Activated effector memory CD4-positive, alpha-beta T cell treated with Interleukin-2 at 50 U/mL for 16 hours (primary cell): ENCODE data around the gene ZNF304.
A peak's percentile ranks its signal among the peaks of the same experiment; 100 is the strongest.

Source experiments
- DNase-seq: peaks from one replicate; pipeline ENCODE4 v3.0.0-alpha.2; 2020

Gene ZNF304

DNA sequence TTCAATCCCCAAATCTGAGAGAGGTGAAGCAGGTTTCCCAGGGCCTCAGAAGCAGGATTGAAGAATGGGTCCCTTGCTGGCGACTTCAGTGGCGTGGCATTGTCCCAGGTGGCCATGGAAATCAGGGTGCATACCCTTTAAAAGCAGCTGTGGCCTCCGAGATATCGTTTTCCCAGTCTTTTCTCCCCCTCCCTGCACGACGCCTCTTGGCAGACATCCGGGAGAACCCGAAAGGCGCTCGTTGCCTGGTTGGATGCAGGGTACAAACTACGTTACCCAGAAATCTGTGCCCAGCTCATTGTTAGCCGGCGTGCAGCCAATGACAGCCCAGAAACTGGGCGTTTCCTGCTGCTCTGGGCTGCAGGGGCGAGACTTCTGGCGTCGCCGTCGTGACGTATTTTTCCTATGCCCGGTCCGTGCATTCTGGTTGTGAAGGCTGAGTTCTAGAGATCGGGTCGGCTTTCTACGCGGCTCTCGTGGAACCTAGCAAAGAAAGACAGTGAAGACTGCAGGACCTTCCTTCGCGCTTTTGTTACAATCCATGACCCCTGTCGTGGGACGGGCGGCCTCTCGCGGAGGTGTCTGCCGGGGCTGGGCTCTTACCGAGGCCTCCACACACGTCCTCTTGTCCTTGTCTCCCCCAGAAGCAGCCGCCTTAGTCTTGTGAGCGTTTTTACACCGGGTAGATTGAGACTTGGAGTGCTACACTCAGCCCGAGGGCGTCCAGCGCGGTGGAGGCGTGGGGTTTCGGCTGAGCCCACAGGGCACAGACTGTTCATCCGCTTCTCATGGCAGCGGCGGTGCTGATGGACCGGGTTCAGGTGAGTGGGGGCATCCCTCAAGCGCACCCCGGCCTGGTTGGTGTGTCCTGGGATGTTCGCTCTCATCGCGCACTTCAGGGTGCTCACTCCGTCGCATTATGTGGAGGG lies at the start of gene ZNF304:
TSS of gene ZNF304 (plus strand) at position 395 of the 929 bp plus-strand sequence. CDS start at position 789, 394 bp downstream.
- peak; percentile 72 for DNase-seq

DNA sequence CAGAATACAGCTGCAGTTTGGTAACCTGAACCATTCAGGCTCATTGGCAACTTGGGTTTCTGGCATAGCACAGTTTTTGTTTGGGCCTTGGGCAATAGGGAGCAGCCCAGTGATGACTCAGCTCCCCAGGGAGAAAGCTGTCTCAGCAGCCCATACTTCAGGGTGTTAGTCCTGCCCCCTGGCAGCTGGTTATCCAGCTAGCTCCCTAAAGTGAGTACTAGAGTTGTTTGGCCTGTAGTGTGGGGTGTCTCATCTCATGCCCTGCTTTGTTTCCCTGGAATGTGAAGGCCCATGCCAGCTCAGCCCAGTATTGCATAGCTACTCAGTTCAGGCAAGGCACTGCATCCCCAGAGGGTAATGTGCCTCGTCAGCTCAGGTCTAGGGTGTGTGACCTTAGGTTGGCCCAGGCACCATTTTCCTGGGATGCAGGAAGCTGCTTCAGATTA lies 49.0 kb upstream of the ZNF304 start:
- no peak for DNase-seq

DNA sequence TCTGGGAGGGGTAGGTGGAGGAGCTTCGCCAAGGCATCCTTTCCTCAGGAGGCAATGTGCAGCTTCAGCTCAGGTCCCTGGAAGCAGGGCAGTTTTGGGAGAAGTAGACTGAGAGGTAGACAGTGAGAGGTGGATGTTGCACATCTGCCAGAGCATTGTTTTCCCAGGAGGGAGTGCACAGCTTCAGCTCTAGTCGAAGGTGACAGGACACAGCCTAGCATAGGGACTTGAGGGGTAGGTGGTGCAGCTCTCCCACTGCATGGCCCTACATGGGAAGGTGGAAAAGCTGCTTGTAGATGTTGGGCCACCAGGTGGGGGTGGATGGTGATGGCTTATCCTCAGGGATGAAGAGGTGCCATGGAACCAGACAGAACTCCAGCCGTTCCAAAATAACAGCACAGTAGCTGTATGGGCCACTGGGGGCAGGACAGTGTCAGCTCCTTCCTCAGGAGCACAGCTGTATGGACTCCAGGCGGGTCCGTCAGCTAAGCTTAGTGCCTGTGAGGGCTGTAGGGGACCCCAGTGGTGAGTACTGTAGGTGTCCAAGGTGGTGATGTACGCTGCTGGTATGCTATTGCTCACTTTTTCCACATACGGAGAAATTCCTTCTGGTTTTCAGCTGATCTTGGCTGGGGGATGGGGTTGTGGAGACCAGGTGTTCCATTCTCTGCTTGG lies 48.2 kb upstream of the ZNF304 start:
- DNase-seq = no peak

DNA sequence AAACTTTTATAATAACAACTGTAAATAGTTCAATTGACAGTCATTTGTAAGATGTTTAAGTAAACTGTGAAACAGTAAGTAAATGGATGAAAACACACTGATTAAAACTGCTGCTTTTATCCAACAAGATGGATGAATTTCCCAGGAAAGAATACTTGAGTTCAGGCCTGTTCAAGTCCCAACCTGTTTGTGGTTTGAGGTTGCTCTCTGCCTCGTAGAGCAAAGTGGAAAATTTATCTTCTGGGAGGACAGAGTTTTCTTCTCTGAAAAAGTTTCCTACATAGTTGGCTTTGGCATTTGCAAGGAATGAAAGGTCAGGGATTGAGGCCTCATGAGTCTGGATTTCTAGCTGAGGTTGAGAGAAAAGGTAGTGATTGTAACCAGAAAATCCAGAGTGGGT lies 46.0 kb upstream of the ZNF304 start:
- no peak for DNase-seq

DNA sequence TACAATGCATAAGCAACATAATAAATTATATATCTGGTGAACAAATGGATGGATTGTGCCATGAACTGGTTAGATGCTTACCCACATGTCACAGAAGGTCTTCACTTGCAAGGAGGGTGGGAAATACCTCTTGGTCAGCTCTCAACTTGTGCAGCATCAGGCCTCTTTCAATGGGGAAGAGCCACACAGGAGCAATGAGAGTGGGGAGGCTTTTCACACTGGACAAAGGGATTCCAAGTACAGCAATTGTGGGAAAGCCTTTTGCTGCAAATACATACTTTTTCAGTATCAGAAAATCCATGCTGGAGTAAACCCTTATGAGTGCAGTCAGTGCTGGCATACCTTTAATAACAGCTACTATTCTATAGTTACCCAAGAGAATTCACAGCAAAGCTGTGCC lies 42.6 kb upstream of the ZNF304 start:
- no peak for DNase-seq

DNA sequence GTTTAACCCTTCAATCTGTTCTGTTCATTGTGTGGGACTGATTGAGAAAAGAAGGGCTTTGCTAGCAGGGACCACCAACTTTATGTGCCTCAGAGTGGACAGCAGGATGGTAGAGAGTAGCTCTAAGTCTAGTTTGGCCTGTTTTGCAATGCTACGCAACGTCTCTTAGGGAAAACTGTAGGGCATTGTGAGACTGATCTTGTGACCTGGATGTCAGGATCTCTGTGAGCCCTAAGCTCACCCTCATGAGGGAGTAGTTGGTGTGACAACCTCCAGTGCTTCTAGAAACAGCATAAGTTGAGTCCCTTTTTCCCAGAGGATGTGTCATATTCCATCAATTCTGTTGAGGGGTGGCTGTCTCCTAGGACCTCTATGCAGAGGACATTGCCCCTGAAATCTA lies 40.3 kb upstream of the ZNF304 start:
- no peak for DNase-seq

DNA sequence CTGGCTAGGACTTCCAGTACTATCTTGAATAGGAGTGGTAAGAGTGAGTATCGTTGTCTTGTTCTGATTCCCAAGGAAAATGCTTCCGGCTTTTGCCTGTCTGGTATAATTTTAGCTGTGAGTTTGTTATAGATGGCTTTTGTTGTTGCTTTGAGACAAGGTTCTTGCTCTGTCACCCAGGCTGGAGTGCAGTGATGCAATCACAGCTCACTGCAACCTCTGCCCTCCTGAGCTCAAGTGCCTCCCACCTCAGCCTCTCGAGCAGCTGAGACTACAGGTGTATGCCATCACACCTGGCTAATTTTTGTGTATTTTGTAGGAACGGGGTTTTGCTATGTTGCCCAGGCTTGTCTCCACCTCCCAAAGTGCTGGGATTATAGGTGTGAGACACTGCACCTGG lies 36.9 kb upstream of the ZNF304 start:
- no peak for DNase-seq

DNA sequence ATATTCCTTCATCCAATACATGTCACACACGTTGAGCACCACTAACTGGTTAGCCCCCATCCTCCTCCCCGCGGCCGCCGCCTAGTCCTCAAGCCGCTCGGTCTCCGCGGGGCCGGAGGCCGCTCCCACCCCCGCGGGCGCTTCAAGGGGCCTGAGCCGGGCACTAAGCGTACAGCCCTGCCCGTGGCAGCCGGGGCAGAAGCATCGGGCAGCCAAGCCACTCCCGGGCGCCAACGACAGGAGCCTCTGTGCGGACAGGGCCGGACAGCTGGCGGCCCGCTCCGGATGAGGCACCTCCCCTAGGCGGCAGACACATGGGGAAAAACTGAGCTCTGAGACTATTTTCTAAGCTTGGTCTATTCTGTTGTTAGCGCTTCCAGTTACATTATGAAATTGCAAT lies 33.6 kb upstream of the ZNF304 start:
- DNase-seq = no peak

DNA sequence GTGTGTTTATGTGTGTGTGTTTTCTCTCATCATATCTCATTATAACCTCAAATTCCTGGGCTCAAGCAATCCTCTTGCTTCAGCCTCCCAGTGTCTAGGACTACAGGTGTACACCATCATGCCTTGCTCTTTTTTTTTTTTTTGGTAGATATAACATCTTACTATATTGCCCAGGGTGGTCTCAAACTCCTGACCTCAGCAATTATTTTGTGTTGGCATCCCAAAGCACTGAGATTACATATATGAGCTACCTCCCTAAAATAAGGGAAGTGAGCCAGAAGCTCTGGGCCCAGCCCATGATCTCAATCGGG lies 31.2 kb upstream of the ZNF304 start:
- DNase-seq = no peak

DNA sequence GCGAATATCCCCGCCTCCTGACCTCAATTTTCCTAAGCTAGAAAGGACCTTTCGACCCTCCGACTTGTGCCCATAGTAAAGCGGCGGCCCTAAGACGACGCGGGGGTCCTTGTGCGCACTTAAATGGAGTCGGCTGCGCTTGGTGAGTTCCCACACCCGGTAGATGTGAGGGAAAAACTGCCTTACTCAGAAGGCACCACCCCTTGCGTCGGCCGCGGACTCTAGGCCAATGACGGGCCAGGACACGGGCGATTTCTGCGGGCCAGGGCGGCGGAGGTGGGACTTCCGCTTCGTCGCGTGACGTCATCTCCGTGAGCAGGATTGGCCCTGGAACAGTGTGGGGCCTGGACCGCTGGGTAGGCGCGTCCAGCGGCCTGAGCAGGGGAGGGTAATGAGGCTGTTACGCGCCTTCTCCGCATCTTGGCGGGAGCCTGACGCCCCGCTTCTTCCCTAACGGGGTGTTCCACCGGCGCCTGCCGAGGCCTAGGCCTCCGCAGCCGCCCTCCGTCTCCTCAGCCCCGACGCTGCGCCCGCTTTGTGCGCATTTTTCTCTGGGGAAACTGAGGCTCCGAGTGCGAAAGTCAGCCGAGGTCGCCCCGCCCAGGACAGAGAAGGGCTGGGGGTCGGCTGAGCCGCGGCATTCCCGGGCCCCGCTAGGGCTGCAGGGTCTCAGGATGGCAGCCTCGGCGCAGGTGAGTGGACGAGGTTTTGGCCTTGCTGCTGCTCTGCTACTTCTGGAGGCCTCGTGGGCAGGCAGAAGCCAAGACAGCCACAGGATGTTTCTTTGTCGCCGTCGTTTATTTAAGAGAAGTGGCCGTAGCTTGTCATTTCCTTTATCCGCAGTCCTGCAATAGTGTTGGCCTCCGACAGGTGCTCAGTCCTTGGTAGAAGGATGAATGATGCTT lies 30.6 kb upstream of the ZNF304 start, which contains the start of gene ZNF543:
TSS of gene ZNF543 (plus strand) at position 293 of the 905 bp plus-strand sequence. CDS start at position 675, 382 bp downstream.
- peak; percentile 88 for DNase-seq

DNA sequence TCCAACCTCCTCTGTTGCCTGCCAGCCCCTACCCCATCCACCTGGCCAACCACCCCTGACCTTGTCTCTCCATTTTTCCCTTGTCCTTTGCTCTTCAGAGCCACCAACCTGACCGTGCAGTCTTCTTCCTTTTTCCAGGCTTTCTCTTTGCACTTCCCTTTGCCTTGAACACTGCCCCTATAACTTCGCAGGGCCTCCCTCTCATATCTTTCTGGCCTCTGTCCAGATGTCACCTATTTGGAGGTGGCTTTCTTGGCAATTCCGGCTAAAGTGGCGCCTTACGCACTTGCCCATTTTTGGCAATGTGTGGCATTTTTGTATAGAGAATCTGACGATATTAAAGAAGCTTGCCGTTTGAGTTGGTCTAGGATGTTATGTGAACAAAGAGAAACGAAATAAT lies 30.0 kb upstream of the ZNF304 start:
- no peak for DNase-seq

DNA sequence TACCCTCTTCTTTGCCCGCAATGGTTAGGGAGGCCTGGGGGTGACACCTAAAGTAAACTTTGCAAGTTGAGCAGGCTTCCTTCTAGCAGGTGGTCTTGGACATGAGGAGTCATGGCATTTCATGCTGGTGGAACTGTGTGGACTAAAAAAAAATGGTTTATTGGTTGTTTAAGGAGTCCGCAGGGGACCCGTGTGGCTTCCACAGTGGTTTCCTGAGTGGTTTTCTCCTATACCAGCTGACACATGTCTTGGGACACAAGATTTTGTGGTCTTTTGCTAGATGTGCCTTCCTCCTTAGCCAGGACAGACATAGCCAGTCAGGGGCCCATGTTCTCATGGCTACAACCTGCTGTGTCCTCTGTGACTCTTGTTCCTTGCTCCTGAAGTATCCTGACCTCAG lies 29.3 kb upstream of the ZNF304 start:
- no peak for DNase-seq

DNA sequence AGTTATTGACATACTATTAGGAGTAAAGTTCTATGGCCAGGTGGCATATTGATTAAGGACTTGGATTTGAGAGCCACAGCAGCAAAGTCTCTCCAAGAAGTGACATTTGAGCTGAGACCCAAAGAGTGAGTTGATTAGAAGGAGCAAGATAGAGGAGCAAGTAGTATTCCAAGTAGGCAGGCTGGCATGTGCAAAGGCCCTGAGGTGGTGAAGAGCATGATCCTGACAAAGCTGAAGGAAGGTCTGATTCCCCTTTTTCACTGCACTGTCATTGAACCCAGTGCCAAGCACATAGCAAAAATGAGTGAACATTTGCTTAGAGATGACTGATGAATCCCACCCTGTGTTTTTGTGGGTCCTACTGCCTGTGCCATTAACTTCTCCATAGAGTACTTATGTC lies 26.1 kb upstream of the ZNF304 start:
- no peak for DNase-seq

DNA sequence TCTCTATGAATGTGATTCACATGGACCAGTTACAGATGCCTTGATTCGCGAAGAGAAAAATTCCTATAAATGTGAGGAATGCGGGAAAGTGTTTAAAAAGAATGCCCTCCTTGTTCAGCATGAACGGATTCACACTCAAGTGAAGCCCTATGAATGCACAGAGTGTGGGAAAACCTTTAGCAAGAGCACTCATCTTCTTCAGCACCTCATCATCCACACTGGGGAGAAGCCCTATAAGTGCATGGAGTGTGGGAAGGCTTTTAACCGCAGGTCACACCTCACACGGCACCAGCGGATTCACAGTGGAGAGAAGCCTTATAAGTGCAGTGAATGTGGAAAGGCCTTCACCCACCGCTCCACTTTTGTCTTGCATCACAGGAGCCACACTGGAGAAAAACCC lies 23.1 kb upstream of the ZNF304 start:
- no peak for DNase-seq

DNA sequence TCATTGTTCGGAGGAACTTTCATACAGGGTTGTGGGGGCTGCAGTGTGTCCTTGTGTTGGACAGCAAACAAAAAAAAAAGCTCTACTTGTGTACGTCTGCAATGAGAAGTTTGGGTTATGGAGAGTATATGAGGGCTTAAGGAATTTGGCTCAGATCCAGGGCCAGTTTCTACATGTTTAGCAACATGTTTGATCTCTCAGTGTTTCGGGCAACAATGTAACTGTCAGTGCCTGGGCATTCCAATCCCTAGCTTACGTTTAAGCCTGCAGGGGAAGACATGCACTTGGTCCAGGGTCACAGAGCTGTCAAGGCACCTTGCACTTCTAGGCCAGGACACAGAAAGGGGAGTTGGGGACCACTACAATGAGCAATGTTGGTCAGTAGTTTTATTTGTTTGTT lies 16.9 kb upstream of the ZNF304 start:
- DNase-seq = no peak

DNA sequence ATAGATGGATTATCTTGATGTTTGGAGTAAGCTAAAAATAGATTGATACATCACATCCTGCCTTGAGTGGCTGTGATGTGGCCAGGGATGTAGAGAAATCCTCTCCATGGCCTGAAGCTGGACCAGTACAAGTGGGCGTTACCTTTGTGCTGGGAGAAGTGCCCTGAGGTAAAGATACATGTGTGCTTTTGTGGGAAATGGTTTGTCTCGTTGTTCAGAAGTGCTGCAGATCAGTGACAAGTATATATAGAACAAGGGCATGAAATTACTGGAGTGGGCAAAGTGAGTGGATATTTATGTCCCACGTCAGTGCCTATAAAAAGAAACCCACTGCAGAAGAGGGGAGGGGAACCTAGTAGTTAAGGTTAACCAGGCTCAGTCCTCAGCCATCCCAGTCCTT lies 12.2 kb upstream of the ZNF304 start:
- DNase-seq = no peak

DNA sequence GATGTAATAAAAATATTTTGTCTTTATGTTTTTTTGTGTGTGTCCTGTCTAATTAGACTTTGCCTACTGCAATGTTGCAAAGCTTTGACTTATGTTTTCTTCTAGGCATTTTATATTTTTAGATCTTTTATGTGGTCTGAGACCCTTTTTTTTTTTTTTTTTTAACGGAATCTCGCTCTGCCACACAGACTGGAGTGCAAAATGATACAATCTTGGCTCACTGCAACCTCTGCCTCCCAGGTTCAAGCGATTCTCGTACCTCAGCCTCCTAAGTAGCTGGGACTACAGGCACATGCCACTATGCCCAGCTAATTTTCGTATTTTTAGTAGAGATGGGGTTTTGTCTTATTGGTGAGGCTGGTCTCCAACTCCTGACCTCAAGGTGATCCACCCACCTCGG lies 8.5 kb upstream of the ZNF304 start:
- DNase-seq = no peak

DNA sequence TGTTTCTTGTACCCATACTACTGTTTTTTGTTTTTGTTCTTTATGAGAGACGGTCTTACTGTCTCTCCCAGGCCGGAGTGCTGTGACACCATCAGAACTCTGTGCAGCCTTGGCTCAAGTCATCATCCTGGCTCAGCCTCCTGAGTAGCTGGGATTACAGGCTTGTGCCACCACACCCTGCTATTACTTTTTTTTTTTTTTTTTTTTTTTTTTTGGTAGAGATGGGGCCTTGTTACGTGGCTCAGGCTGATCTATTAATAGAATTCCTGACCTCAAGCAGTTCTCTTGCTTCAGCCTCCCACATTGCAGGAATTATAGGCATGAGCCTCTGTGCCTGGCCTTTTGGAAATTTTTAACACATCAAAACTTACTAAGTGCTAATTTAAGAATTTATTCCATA lies 2.9 kb upstream of the ZNF304 start:
- DNase-seq = no peak

DNA sequence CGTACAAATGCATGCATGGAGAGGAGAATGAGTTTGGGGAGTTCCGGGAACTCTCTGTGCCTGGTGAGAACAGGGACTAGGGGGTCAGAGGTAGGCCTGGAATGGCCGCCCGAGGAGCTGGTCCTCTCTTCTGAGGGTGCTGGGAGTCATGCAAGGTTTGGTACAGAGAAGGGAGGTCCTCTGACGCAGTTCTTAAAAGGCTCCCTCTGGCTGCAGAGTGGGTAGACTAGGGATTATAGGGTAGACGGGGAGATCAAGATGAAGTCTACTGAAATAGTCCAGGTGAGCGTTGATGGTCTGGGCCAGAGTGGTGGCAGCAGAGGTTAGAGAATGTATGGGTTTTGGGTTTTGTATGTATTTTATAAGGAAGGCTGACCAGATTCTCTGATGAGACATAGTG lies 796 bp downstream of the ZNF304 start:
- DNase-seq = no peak

DNA sequence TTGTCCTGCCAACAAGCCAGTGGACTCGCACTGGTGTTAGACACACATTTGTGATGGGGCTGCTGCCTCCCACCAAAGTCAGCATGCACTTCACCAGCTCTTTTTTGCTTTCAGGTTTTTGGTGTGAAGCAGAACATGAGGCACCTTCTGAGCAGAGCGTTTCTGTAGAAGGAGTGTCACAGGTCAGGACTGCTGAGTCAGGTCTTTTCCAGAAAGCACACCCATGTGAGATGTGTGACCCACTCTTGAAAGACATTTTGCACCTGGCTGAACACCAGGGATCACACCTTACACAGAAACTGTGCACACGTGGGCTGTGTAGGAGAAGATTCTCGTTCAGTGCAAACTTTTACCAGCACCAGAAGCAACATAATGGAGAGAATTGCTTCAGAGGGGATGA lies 4.8 kb downstream of the ZNF304 start:
- no peak for DNase-seq

DNA sequence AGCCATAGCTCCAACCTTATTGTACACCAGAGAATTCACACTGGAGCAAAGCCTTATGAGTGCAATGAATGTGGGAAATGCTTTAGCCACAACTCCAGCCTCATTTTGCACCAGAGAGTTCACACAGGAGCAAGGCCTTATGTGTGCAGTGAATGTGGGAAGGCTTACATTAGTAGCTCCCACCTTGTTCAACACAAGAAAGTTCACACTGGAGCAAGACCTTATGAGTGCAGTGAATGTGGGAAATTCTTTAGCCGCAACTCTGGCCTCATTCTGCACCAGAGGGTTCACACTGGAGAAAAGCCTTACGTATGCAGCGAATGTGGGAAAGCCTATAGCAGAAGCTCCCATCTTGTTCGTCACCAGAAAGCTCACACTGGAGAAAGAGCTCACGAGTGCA lies 6.3 kb downstream of the ZNF304 start:
- DNase-seq = no peak

DNA sequence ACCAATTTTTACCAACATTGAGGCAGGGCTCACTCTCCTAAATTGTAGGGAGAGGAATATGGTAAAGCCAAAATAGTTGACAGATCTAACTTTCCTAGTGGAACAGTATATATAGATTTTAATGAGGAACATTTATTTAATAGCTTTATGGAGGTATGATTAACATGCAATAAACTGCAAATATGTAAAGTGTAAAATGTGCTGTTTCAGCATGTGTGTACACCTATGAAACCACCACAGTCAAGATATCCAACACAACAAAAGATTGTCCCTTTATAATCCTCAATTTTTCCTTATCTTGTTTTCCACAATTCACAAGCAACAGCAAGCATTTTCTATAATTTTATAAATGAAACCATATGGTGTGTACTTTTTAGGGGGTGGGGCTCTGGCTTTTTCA lies 8.2 kb downstream of the ZNF304 start:
- DNase-seq = no peak

DNA sequence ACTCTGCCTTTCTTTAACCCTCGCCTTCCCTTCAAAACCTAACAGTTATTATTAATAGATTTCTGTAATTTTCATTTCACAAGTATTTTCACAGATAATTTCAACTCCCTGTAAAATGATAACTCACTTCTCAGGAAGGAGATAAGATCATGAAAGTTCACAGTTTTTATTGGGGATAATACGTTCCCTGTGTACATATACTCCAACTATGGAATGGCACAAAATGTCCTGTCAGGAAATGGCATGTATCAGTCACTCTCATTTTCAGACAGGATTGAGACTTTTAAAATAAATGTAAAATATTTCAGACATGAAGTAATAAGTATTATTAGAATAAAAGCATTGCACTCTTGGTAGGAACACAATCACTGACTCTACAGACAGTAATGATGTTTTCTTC lies 11.3 kb downstream of the ZNF304 start:
- DNase-seq = no peak
